HUES6 (cell line): ENCODE data around the gene BAG1.

ENCODE experiments used
- H3K27ac ChIP-seq: 2 replicates; pipeline ENCODE4 v1.7.0; 2013; ENCODE audit warnings: low read depth, mild to moderate bottlenecking, low read length, inconsistent platforms
- H3K27me3 ChIP-seq: 2 replicates; pipeline ENCODE4 v1.6.1; 2013; ENCODE audit warnings: low read length; ENCODE audit not compliant: control insufficient read depth, insufficient read depth
- H3K36me3 ChIP-seq: 2 replicates; pipeline ENCODE4 v1.6.1; 2013; ENCODE audit warnings: low read length; ENCODE audit not compliant: control insufficient read depth, insufficient read depth
- H3K4me1 ChIP-seq: 2 replicates; pipeline ENCODE4 v1.6.1; 2013; ENCODE audit warnings: low read length; ENCODE audit not compliant: control insufficient read depth, insufficient read depth
- H3K4me3 ChIP-seq: 2 replicates; pipeline ENCODE4 v1.5.1; 2013; ENCODE audit warnings: low read depth, low read length
- H3K9ac ChIP-seq: one replicate; pipeline ENCODE4 v1.6.1; 2013; ENCODE audit warnings: mild to moderate bottlenecking, low read length
- H3K9me3 ChIP-seq: 2 replicates; pipeline ENCODE4 v1.6.1; 2013; ENCODE audit warnings: low read depth, low read length; ENCODE audit not compliant: control insufficient read depth, insufficient read depth

BAG1 gene

GRCh38 chr9:33210006-33210715, 54.3 kb downstream of the BAG1 start:
- Histone ChIP-seq H3K9ac (no peak overlapping the region), H3K4me1 (peaks cover 11% of the 10 kb centered on the region), H3K4me3 (no peak overlapping the region), H3K9me3 (no peaks in the 10 kb centered on the region), H3K27me3 (no peaks in the 10 kb centered on the region), H3K36me3 (no peaks in the 10 kb centered on the region), H3K27ac (no peak overlapping the region)

- Histone ChIP-seq H3K36me3 (no peaks in the 10 kb centered on the region), H3K27ac (no peak overlapping the region), H3K4me3 (no peak overlapping the region), H3K9me3 (no peaks in the 10 kb centered on the region), H3K4me1 (peaks cover 11% of the 10 kb centered on the region), H3K9ac (no peak overlapping the region), H3K27me3 (no peaks in the 10 kb centered on the region)
These were observed 55.1 kb downstream of the BAG1 start for GRCh38 chr9:33209394-33209793.

GRCh38 chr9:33202552-33203201, 61.8 kb downstream of the BAG1 start:
- Histone ChIP-seq H3K36me3 (no peaks in the 10 kb centered on the region), H3K4me3 (no peak overlapping the region), H3K9ac (no peak overlapping the region), H3K27me3 (peaks cover 6% of the 10 kb centered on the region; the same call in 1 of the 2 replicates), H3K4me1 (no peaks in the 10 kb centered on the region), H3K9me3 (no peaks in the 10 kb centered on the region), H3K27ac (no peak overlapping the region)
